Activated naive CD8-positive, alpha-beta T cell treated with anti-CD3 and anti-CD28 coated beads, Interleukin-2, amount 50 U/mL, for 24 hours (primary cell): ENCODE data around the gene WDR45B.

Experiments used
- ATAC-seq: fragments of 150-1000 bp; cut with Tn5 transposase; one replicate; pipeline ENCODE4 v1.10.0; 2021
- DNase-seq: peaks from one replicate; pipeline ENCODE4 v3.0.0; 2021
- H3K27ac Mint-ChIP-seq: one replicate; pipeline ENCODE4 v1.8.0; 2021; ENCODE audit warnings: mild to moderate bottlenecking, mixed read lengths
- H3K27me3 Mint-ChIP-seq: one replicate; pipeline ENCODE4 v1.8.0; 2021; ENCODE audit warnings: mixed read lengths
- H3K36me3 Mint-ChIP-seq: one replicate; pipeline ENCODE4 v1.8.0; 2021; ENCODE audit warnings: low read depth, mixed read lengths
- H3K4me1 Mint-ChIP-seq: one replicate; pipeline ENCODE4 v1.8.0; 2021; ENCODE audit warnings: mixed read lengths
- H3K4me3 Mint-ChIP-seq: one replicate; pipeline ENCODE4 v1.8.0; 2021; ENCODE audit warnings: mild to moderate bottlenecking, moderate library complexity, mixed read lengths
- H3K9me3 Mint-ChIP-seq: one replicate; pipeline ENCODE4 v1.8.0; 2021; ENCODE audit warnings: mixed read lengths

Gene WDR45B

GRCh38 chr17:82598256-82599119, 49.8 kb downstream of the WDR45B start:
- no peaks in the 10 kb centered on the region for H3K9me3 Mint-ChIP-seq
- H3K4me1 Mint-ChIP-seq = peaks cover 19% of the 10 kb centered on the region
- peaks cover 22% of the 10 kb centered on the region for H3K36me3 Mint-ChIP-seq
- no peak overlapping the region for H3K27ac Mint-ChIP-seq
- peak; percentile 25 for ATAC-seq
- no peaks in the 10 kb centered on the region for H3K27me3 Mint-ChIP-seq
- H3K4me3 Mint-ChIP-seq = no peak overlapping the region
- no peak for DNase-seq

- Mint-ChIP-seq H3K4me3 (no peak overlapping the region), H3K27ac (no peak overlapping the region), H3K27me3 (no peaks in the 10 kb centered on the region), H3K36me3 (peaks cover 11% of the 10 kb centered on the region), H3K9me3 (no peaks in the 10 kb centered on the region), H3K4me1 (peaks cover 29% of the 10 kb centered on the region)
- DNase-seq (no peak), ATAC-seq (no peak)
These were observed 51.2 kb downstream of the WDR45B start for GRCh38 chr17:82596837-82597672.

- Mint-ChIP-seq H3K36me3 (peaks cover 8% of the 10 kb centered on the region), H3K4me1 (peaks cover 35% of the 10 kb centered on the region), H3K4me3 (no peak overlapping the region), H3K27me3 (no peaks in the 10 kb centered on the region), H3K9me3 (no peaks in the 10 kb centered on the region), H3K27ac (no peak overlapping the region)
- ATAC-seq (no peak), DNase-seq (no peak)
These were observed 51.9 kb downstream of the WDR45B start for GRCh38 chr17:82596296-82596695.

- Mint-ChIP-seq H3K4me3 (no peak overlapping the region), H3K27ac (no peak overlapping the region), H3K9me3 (no peaks in the 10 kb centered on the region), H3K4me1 (peaks cover 35% of the 10 kb centered on the region), H3K36me3 (peaks cover 4% of the 10 kb centered on the region), H3K27me3 (no peaks in the 10 kb centered on the region)
- ATAC-seq = no peak
- no peak for DNase-seq
These were observed 52.4 kb downstream of the WDR45B start for GRCh38 chr17:82595893-82596292.

GRCh38 chr17:82594571-82594970, 53.7 kb downstream of the WDR45B start:
- H3K9me3 Mint-ChIP-seq = no peaks in the 10 kb centered on the region
- H3K27ac Mint-ChIP-seq = peak overlapping the region; percentile 27
- H3K4me1 Mint-ChIP-seq = peaks cover 35% of the 10 kb centered on the region
- ATAC-seq (no peak), DNase-seq (no peak)
- H3K4me3 Mint-ChIP-seq = no peak overlapping the region
- H3K27me3 Mint-ChIP-seq = no peaks in the 10 kb centered on the region
- H3K36me3 Mint-ChIP-seq = peaks cover 3% of the 10 kb centered on the region

GRCh38 chr17:82593590-82594087, 54.6 kb downstream of the WDR45B start:
- Mint-ChIP-seq H3K36me3 (peaks cover 3% of the 10 kb centered on the region), H3K27me3 (no peaks in the 10 kb centered on the region), H3K9me3 (no peaks in the 10 kb centered on the region), H3K27ac (peak overlapping the region; percentile 70), H3K4me1 (peaks cover 37% of the 10 kb centered on the region), H3K4me3 (peak overlapping the region; percentile 70)
- DNase-seq (no peak), ATAC-seq (peak; percentile 3)

GRCh38 chr17:82592767-82593589, 55.3 kb downstream of the WDR45B start:
- Mint-ChIP-seq H3K4me1 (peaks cover 35% of the 10 kb centered on the region), H3K36me3 (peaks cover 4% of the 10 kb centered on the region), H3K27me3 (no peaks in the 10 kb centered on the region), H3K4me3 (peak overlapping the region; percentile 70), H3K9me3 (no peaks in the 10 kb centered on the region), H3K27ac (peak overlapping the region; percentile 83)
- peak; percentile 25 for ATAC-seq
- peak; percentile 43 for DNase-seq

- peaks cover 10% of the 10 kb centered on the region for H3K36me3 Mint-ChIP-seq
- no peak for ATAC-seq
- no peak for DNase-seq
- peak overlapping the region; percentile 83 for H3K27ac Mint-ChIP-seq
- peaks cover 42% of the 10 kb centered on the region for H3K4me1 Mint-ChIP-seq
- no peak overlapping the region for H3K4me3 Mint-ChIP-seq
- no peaks in the 10 kb centered on the region for H3K27me3 Mint-ChIP-seq
- no peaks in the 10 kb centered on the region for H3K9me3 Mint-ChIP-seq
These were observed 55.9 kb downstream of the WDR45B start for GRCh38 chr17:82592289-82592766.

GRCh38 chr17:82590881-82591539, 57.2 kb downstream of the WDR45B start:
- peaks cover 13% of the 10 kb centered on the region for H3K36me3 Mint-ChIP-seq
- no peak overlapping the region for H3K27ac Mint-ChIP-seq
- no peaks in the 10 kb centered on the region for H3K27me3 Mint-ChIP-seq
- ATAC-seq = no peak
- no peak overlapping the region for H3K4me3 Mint-ChIP-seq
- DNase-seq = no peak
- H3K9me3 Mint-ChIP-seq = no peaks in the 10 kb centered on the region
- peaks cover 48% of the 10 kb centered on the region for H3K4me1 Mint-ChIP-seq

- H3K27ac Mint-ChIP-seq = peak overlapping the region; percentile 13
- H3K9me3 Mint-ChIP-seq = no peaks in the 10 kb centered on the region
- no peak overlapping the region for H3K4me3 Mint-ChIP-seq
- no peaks in the 10 kb centered on the region for H3K27me3 Mint-ChIP-seq
- H3K4me1 Mint-ChIP-seq = peaks cover 53% of the 10 kb centered on the region
- DNase-seq (no peak), ATAC-seq (no peak)
- peaks cover 20% of the 10 kb centered on the region for H3K36me3 Mint-ChIP-seq
These were observed 58.0 kb downstream of the WDR45B start for GRCh38 chr17:82590216-82590615.

GRCh38 chr17:82589851-82590180, 58.4 kb downstream of the WDR45B start:
- ATAC-seq (no peak), DNase-seq (no peak)
- H3K4me3 Mint-ChIP-seq = no peak overlapping the region
- H3K36me3 Mint-ChIP-seq = peaks cover 24% of the 10 kb centered on the region
- no peaks in the 10 kb centered on the region for H3K9me3 Mint-ChIP-seq
- H3K27ac Mint-ChIP-seq = no peak overlapping the region
- H3K27me3 Mint-ChIP-seq = no peaks in the 10 kb centered on the region
- peaks cover 52% of the 10 kb centered on the region for H3K4me1 Mint-ChIP-seq

GRCh38 chr17:82588266-82589175, 59.7 kb downstream of the WDR45B start:
- peak overlapping the region; percentile 49 for H3K27ac Mint-ChIP-seq
- peaks cover 43% of the 10 kb centered on the region for H3K4me1 Mint-ChIP-seq
- no peak overlapping the region for H3K4me3 Mint-ChIP-seq
- H3K9me3 Mint-ChIP-seq = no peaks in the 10 kb centered on the region
- DNase-seq = no peak
- no peak for ATAC-seq
- H3K27me3 Mint-ChIP-seq = no peaks in the 10 kb centered on the region
- peaks cover 26% of the 10 kb centered on the region for H3K36me3 Mint-ChIP-seq
